ENCODE results near the gene CENPH.
"Not testable (repeated sequence)": the region's sequence is repeated elsewhere in the genome, so short reads cannot be mapped to it uniquely, and the experiment has no call there.

The CENPH gene

DNA sequence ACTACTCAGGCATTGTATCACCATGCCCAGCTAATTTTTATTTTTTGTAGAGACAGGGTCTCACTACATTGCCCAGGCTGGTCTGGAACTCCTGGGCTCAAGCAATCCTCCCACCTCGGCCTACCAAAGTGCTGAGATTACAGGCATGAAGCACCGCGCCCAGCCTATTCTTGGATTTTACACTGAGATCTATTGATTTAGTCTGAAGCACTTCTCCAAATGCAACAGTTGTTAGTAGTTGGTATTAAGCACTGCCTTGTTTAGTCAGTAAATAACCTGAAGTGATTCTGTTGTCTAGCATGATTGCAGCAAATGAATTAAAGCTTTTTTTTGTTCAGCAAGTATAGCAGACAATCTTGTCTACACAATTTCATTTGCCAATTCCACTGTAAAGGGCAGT is 31.3 kb upstream of the CENPH start:
- no peak for TF ChIP-seq CTCF (IDR thresholded peaks at IDR 0.05; ENCODE audit: low read depth, low read length)

DNA sequence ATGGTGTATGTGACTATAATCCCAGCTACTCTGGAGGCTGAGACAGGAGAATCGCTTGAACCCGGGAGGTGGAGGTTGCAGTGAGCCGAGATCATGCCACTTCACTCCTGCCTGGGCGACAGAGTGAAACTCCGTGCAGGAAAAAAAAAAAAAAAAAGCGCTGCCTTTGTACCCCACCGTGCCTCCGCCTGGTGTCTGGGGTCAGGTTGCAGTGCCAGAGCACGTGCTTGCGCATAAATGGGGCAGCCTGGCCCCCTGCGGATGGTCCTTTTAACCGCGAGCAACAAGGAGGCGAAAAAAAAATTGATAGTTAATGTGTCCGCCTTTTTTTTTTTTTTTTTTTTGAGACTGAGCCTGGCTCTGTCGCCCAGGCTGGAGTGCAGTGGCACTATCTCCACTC is 28.7 kb upstream of the CENPH start:
- no peak for TF ChIP-seq CTCF (IDR thresholded peaks at IDR 0.05; ENCODE audit: low read depth, low read length)
- H3K4me3 ChIP-seq (ENCODE audit: low read depth, low read length) = no peak overlapping the region

More for the DNA sequence above, 31.3 kb upstream of the CENPH start:
- no peak overlapping the region for H3K4me3 ChIP-seq (ENCODE audit: low read depth, low read length)

DNA sequence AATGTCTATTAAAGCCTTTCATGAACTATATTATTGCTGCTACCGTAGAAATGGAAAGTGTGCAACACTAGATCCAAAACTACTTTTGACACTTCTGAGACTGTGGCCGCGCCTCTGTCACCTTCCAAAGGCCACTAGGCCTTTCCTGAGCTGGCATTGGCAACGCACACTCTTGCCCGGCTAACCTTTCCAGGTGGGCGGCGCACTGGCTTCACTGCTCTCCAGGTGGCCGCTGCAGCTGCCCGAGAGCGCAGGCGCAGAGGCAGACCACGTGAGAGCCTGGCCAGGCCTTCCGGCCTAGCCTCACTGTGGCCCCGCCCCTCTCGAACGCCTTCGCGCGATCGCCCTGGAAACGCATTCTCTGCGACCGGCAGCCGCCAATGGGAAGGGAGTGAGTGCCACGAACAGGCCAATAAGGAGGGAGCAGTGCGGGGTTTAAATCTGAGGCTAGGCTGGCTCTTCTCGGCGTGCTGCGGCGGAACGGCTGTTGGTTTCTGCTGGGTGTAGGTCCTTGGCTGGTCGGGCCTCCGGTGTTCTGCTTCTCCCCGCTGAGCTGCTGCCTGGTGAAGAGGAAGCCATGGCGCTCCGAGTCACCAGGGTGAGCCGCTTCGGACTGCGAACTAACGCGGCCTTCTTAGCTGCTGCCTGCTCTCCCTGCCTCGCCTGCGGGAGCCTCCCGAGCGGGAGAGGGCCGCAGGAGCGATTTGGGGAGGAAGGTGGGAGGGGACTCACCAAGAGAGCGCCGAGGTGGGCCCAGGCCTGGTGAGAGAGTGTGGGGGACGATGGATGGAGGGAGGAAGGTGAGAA is 22.5 kb upstream of the CENPH start, which contains the start of gene CCNB1:
Gene CCNB1, plus strand, starts transcription at position 465 of the 807 bp plus-strand sequence. Its CDS starts 113 bp downstream, at position 578.
- TF ChIP-seq CTCF (IDR thresholded peaks at IDR 0.05; ENCODE audit: low read depth, low read length) = no peak

GRCh38 chr5:69167493-69167855 is 21.9 kb upstream of the CENPH start:
- no peak for TF ChIP-seq CTCF (IDR thresholded peaks at IDR 0.05; ENCODE audit: low read depth, low read length)
- H3K4me3 ChIP-seq (ENCODE audit: low read depth, low read length) = peak overlapping the region; percentile 90

More for the DNA sequence above, 22.5 kb upstream of the CENPH start, which contains the start of gene CCNB1:
- peak within 1 kb of the TSS; percentile 90 for H3K4me3 ChIP-seq (ENCODE audit: low read depth, low read length)

- no peak for TF ChIP-seq CTCF (IDR thresholded peaks at IDR 0.05; ENCODE audit: low read depth, low read length)
- peak overlapping the region; percentile 90 for H3K4me3 ChIP-seq (ENCODE audit: low read depth, low read length)
Measured at GRCh38 chr5:69167929-69168328, 21.5 kb upstream of the CENPH start.

DNA sequence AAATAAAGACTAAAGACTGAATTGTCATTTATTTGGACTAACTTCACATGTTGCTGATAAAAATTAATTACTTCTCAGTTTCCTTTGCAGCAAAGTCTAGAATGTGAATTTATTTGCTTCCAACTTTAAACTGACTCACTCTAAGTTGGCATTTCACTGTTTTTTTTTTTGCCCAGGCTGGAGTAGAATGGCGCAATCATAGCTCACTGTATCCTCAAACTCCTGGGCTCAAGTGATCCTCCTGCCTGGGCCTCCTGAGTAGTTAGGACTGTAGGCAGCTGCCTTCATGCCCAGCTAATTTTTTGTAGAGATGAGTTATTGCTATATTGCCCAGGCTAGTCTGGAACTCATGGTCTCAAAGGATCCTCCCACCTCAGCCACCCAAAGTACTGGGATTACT is 18.9 kb upstream of the CENPH start:
- TF ChIP-seq CTCF (IDR thresholded peaks at IDR 0.05; ENCODE audit: low read depth, low read length) = no peak
- no peak overlapping the region for H3K4me3 ChIP-seq (ENCODE audit: low read depth, low read length)

GRCh38 chr5:69170969-69171368 is 18.4 kb upstream of the CENPH start:
- no peak overlapping the region for H3K4me3 ChIP-seq (ENCODE audit: low read depth, low read length)
- TF ChIP-seq CTCF (IDR thresholded peaks at IDR 0.05; ENCODE audit: low read depth, low read length) = no peak

DNA sequence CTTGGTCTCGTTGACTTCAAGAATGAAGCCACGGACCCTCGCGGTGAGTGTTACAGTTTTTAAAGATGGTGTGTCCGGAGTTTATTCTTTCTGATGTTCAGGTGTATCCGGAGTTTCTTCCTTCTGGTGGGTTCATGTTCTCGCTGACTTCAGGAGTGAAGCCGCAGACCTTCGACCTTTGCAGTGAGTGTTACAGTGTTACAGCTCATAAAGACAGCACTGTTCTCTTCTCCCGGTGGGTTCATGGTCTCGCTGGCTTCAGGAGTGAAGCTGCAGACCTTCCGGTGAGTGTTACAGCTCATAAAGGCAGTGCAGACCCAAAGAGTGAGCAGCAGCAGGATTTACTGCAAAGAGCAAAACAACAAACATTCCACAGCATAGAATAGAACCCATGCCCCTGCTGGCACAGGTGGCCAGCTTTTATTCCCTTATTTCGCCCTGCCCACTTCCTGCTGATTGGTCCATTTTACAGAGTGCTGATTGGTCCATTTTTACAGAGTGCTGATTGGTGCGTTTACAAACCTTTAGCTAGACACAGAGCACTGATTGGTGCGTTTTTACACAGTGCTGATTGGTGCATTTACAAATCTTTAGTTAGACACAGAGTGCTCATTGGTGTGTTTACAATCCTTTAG is 7.6 kb upstream of the CENPH start:
- not testable (repeated sequence) for H3K4me3 ChIP-seq (ENCODE audit: low read depth, low read length)
